IMR-90 (cell line): ENCODE measurements around the gene TGFB2.

Experiments
- BHLHE40 ChIP-seq: fragments of 150-350 bp; IDR thresholded peaks from 2 replicates; pipeline ENCODE4 v1.6.1; 2016; ENCODE audit warnings: mild to moderate bottlenecking, low read depth, low read length
- CEBPB ChIP-seq: IDR thresholded peaks from 2 replicates; pipeline ENCODE4 v1.6.1; 2012; ENCODE audit warnings: low read depth, low read length, improper control_type of control experiment
- CTCF ChIP-seq: conservative IDR thresholded peaks from 2 replicates; pipeline ENCODE4 v1.5.1; 2012; ENCODE audit warnings: mild to moderate bottlenecking, low read depth, low read length, improper control_type of control experiment
- MAFK ChIP-seq: IDR thresholded peaks from 2 replicates; pipeline ENCODE4 v1.6.1; 2012; ENCODE audit warnings: low read depth, low read length, improper control_type of control experiment
- POLR2A ChIP-seq: IDR thresholded peaks from 2 replicates; pipeline ENCODE4 v1.6.1; 2012; ENCODE audit warnings: mild to moderate bottlenecking, low read depth, low read length
- SMC3 ChIP-seq: fragments of 150-350 bp; IDR thresholded peaks from 2 replicates; pipeline ENCODE4 v1.6.1; 2016; ENCODE audit warnings: low read depth, mild to moderate bottlenecking, antibody characterized with exemption, low read length, moderate library complexity
- USF2 ChIP-seq: fragments of 150-350 bp; IDR thresholded peaks from 2 replicates; pipeline ENCODE4 v1.6.1; 2017; ENCODE audit warnings: mild to moderate bottlenecking, antibody characterized with exemption, low read length, low read depth

GRCh38 chr1:218408942-218409341, 63.8 kb downstream of the TGFB2 start:
- TF ChIP-seq CTCF (no peak), SMC3 (no peak), POLR2A (no peak), BHLHE40 (no peak), USF2 (no peak), CEBPB (no peak), MAFK (no peak)
